HL-60 (cell line): Measurements from ENCODE around the gene MYO5B.

ENCODE experiments used
- CTCF ChIP-seq: IDR thresholded peaks from one replicate; pipeline ENCODE4 v1.5.1; 2011; ENCODE audit warnings: low read length, control low read depth, inconsistent platforms; ENCODE audit not compliant: insufficient read depth
- GABPA ChIP-seq: IDR thresholded peaks from 2 replicates; pipeline ENCODE4 v1.6.1; 2012; ENCODE audit warnings: low read depth
- POLR2AphosphoS5 ChIP-seq: IDR thresholded peaks from 2 replicates; pipeline ENCODE4 v1.6.1; 2012; ENCODE audit warnings: low read depth
- REST ChIP-seq: IDR thresholded peaks from 2 replicates; pipeline ENCODE4 v1.6.1; 2012; ENCODE audit warnings: low read depth; ENCODE audit not compliant: insufficient replicate concordance
- SPI1 ChIP-seq: IDR thresholded peaks from 2 replicates; pipeline ENCODE4 v1.6.1; 2012; ENCODE audit warnings: low read depth, mild to moderate bottlenecking, borderline replicate concordance

- TF ChIP-seq CTCF: no peak
- no peak for TF ChIP-seq SPI1
- no peak for TF ChIP-seq POLR2AphosphoS5
- TF ChIP-seq REST: no peak
- no peak for TF ChIP-seq GABPA
Observed at GRCh38 chr18:50159654-50160046, 35.3 kb downstream of the MYO5B start.
